Transverse colon (tissue), 3 donors: ENCODE measurements around the gene SYT17.

Experiments used
- POLR2A ChIP-seq: fragments of 450-650 bp; IDR thresholded peaks from one replicate; pipeline ENCODE4 v1.6.1; 2016; ENCODE audit warnings: antibody characterized with exemption, mild to moderate bottlenecking, moderate library complexity
- TF ChIP-seq, protein P1 (sequence below), 5 experiments: fragments of 200-600 bp in 3 of 5; fragments of 450-650 bp in 2 of 5; sonication (generic) in 3 of 5; IDR thresholded peaks; 1 replicate in 2 of 5; 2 replicates in 3 of 5; pipeline ENCODE4 v1.5.1; 2016 to 2017; ENCODE audit warnings: antibody characterized with exemption in 5 of 5, inconsistent platforms in 3 of 5, mild to moderate bottlenecking in 2 of 5, moderate library complexity in 1 of 5

DNA sequence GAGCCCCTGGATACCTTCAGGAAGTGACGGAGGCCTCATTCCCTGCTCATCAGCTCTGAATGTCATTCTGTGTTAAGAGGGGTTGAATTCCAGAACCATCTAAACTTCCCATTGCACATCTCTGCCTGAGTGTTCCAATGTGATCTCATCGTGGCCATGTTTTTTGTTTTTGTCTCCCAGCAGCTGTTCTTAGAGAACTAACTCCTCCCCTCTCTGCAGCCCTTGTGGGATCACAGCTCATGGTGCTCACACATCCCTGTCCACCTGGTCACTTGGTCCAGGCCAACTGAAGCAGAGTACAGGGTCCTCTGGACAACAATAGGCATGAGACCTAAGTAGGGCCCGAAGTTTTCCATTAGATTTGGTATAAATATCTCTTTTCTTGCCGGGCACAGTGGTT lies 6.0 kb upstream of the SYT17 start:
- no peak for TF ChIP-seq POLR2A
- TF ChIP-seq, protein P1, sequence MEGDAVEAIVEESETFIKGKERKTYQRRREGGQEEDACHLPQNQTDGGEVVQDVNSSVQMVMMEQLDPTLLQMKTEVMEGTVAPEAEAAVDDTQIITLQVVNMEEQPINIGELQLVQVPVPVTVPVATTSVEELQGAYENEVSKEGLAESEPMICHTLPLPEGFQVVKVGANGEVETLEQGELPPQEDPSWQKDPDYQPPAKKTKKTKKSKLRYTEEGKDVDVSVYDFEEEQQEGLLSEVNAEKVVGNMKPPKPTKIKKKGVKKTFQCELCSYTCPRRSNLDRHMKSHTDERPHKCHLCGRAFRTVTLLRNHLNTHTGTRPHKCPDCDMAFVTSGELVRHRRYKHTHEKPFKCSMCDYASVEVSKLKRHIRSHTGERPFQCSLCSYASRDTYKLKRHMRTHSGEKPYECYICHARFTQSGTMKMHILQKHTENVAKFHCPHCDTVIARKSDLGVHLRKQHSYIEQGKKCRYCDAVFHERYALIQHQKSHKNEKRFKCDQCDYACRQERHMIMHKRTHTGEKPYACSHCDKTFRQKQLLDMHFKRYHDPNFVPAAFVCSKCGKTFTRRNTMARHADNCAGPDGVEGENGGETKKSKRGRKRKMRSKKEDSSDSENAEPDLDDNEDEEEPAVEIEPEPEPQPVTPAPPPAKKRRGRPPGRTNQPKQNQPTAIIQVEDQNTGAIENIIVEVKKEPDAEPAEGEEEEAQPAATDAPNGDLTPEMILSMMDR (IDR thresholded peaks at IDR 0.05) = no peak
